ENCODE results near the gene SPATS2. TPM values are rescaled to one million over a fixed set of nuclear protein-coding genes. Genes with fewer than 3 reads are reported as not detected.

SPATS2 gene
- total and polyA plus RNA-seq, 2 of the 4 experiments (the other 2 are of a cell fraction) = 50.6 to 63.3 TPM

DNA sequence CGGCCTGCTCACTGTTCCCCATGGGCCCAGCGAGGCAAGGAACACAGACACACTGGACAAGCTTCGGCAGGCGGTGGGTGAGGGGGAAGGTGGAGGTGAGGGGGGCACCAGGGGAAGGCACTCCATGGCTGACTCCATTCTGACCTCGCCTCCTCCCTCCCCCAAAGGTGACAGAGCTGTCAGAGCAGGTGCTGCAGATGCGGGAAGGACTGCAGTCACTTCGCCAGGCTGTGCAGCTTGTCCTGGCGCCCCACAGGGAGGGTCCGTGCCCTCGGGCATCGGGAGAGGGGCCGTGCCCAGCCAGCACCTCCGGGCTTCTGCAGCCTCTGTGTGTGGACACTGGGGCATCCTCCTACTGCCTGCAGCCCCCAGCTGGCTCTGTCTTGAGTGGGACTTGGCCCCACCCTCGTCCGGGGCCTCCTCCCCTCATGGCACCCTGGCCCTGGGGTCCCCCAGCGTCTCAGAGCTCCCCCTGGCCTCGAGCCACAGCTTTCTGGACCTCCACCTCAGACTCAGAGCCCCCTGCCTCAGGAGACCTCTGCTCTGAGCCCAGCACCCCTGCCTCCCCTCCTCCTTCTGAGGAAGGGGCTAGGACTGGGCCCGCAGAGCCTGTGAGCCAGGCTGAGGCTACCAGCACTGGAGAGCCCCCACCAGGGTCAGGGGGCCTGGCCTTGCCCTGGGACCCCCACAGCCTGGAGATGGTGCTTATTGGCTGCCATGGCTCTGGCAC, 190.1 kb downstream of the SPATS2 start:
- H2AK5ac ChIP-seq (ENCODE audit: low read depth, low read length) = no peak overlapping the region
- no peak for DNase-seq
- intact Hi-C loops (cut with micrococcal nuclease) (no loop called here), dilution Hi-C loops (cut with HindIII; ENCODE audit: low sequenced_read_pairs, unreplicated experiment) (no loop called here), in situ Hi-C loops (cut with MboI; ENCODE audit: low sequenced_read_pairs) (no loop called here)
- H3K36me3 ChIP-seq (ENCODE audit: control insufficient read depth, insufficient read depth, low read length) = peaks cover 42% of the 10 kb centered on the region
- no peaks in the 10 kb centered on the region for H3K9me3 ChIP-seq (ENCODE audit: control insufficient read depth, insufficient read depth, low read length)
- ATAC-seq (ENCODE audit: low read depth) = no peak
- no peak overlapping the region for H4K8ac ChIP-seq (ENCODE audit: low read depth in 2 of 2, low read length in 2 of 2)
- no peaks in the 10 kb centered on the region for H3K79me1 ChIP-seq (ENCODE audit: low read depth in 1 of 2, low read length in 2 of 2)
- H3K4me1 ChIP-seq (ENCODE audit: control insufficient read depth, insufficient read depth, low read length) = no peaks in the 10 kb centered on the region
- H2BK120ac ChIP-seq (ENCODE audit: low read depth, low read length) = no peak overlapping the region
- H3K4ac ChIP-seq (ENCODE audit: low read depth, low read length) = no peak overlapping the region
- no peak overlapping the region for H2AFZ ChIP-seq (replicated peaks; ENCODE audit: low read length, poor library complexity)
- CTCF ChIA-PET = no interaction called here
- no peak overlapping the region for H3K9ac ChIP-seq (ENCODE audit: low read depth, low read length)
- no peak overlapping the region for H4K5ac ChIP-seq (ENCODE audit: low read depth, low read length)
- H3K27me3 ChIP-seq (ENCODE audit: control insufficient read depth, insufficient read depth, low read length) = peaks cover 7% of the 10 kb centered on the region
- no peak overlapping the region for H3K4me2 ChIP-seq (ENCODE audit: low read depth, low read length)
- no peak overlapping the region for H2AK9ac ChIP-seq (replicated peaks; ENCODE audit: low read depth, low read length, poor library complexity)
- H2BK15ac ChIP-seq (ENCODE audit: low read depth, low read length) = no peak overlapping the region
- no peak overlapping the region for H3K18ac ChIP-seq (ENCODE audit: low read depth, low read length)
- H3K56ac ChIP-seq (ENCODE audit: extremely low read depth, insufficient read depth, low read length) = no peak overlapping the region
- no peak overlapping the region for H2BK20ac ChIP-seq (ENCODE audit: low read depth, low read length)
- no peak overlapping the region for H2BK5ac ChIP-seq (ENCODE audit: low read depth, low read length, poor library complexity, severe bottlenecking)
- BruUV-seq (replicated peaks) = no TSS peak
- no peaks in the 10 kb centered on the region for H3K9me1 ChIP-seq (ENCODE audit: insufficient read depth, low read length)
- no peak overlapping the region for H3K27ac ChIP-seq (ENCODE audit: insufficient read depth, low read length)
- no CpG with 5 or more reads among the region's 18 CpGs for WGBS, 2 experiments (ENCODE audit: extremely low coverage in 2 of 2, insufficient read length in 1 of 2)
- H3K23ac ChIP-seq (ENCODE audit: low read depth, low read length) = no peak overlapping the region
- TF ChIP-seq RFX5 (IDR thresholded peaks at IDR 0.05; ENCODE audit: low read depth, low read length) (no peak), CEBPB (IDR thresholded peaks at IDR 0.05; ENCODE audit: low read depth, low read length) (no peak), MAZ (IDR thresholded peaks at IDR 0.05; ENCODE audit: borderline replicate concordance, low read depth, low read length) (no peak), CHD1 (IDR thresholded peaks at IDR 0.05; ENCODE audit: low read depth, low read length) (no peak)
- no peak overlapping the region for H4K91ac ChIP-seq (ENCODE audit: insufficient read depth, low read depth, low read length)
- POLR2A ChIA-PET (ENCODE audit: unreplicated experiment) = no interaction called here
- H4K20me1 ChIP-seq (ENCODE audit: insufficient read depth, low read length) = no peaks in the 10 kb centered on the region
- H3K4me3 ChIP-seq (ENCODE audit: insufficient read depth, low read depth, low read length) = no peak overlapping the region
- H3K14ac ChIP-seq (replicated peaks; ENCODE audit: low read depth, low read length) = no peak overlapping the region

All from IMR-90 (cell line).